Measurements from ENCODE around the gene FJX1.

DNA sequence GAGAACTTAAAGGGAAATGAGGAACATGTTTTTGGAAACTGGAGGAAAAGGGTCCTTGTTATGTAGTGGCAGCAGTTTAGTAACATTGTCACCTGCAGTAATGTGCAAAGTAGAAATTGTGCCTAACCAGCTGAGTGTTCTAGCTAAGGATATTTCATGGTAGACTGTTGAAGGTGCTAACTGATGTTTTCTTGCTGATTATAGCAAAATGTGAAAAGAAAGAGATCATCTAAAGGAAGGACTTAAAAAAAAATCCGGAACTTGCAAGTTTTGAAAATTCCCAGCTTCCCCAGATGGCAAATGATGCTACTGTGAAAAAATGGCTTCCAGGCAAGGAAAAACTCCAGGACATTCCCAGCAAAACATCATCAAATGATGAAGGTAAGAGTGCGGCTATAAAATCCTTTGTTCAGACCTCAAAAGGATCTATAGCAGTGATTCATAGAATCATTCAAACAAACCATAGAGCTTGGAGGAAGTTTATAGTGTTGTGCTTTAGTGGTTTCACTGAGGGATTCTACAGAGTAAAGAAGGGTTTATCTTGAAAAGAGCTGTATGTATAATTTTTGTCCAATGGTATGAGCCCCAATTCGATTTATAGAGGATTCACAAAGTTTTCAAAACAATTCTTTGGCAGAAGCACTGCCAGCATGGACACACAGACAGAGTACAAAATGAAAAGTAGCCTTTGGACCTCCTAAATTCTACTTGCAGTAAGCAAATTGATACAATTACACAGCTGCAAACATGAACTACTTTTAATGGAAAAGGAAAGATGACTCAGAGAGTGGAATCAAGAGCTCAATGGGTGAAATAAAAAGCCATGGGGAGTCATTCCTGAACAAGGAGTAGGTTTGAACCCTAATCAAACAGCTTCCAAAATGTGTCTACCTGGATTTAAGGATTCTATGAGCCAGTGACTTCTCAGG lies 40.0 kb downstream of the FJX1 start:
- no peak for TF ChIP-seq POLR2A (IDR thresholded peaks at IDR 0.05; ENCODE audit: low read depth, low read length)
- TF ChIP-seq POLR2AphosphoS5 (IDR thresholded peaks at IDR 0.05; ENCODE audit: low read depth, low read length): no peak
- TF ChIP-seq TAF1 (IDR thresholded peaks at IDR 0.05; ENCODE audit: borderline replicate concordance, low read depth, low read length): no peak

All from GM12892 (cell line).